Measurements from ENCODE around the gene GNG8.

DNA sequence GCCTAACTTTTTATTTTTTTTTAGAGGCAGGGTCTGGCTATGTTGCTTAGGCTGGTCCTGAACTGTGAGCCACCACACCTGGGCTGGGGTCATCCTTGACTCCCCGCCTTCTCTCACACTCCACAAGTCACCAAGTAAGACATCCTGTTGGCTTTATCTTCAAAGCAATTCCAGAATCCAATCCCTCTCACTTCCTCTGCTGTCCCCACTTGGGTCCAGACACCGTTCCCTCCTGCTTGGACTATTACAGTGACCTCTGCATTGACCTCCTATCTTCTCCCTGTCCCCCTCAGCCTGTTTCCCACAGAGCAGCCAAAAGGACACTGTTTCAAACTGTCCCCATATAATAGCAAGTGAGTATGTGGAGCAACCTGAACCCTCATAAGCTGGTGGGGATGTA, 4.7 kb upstream of the GNG8 start:
- TF ChIP-seq, protein P1, sequence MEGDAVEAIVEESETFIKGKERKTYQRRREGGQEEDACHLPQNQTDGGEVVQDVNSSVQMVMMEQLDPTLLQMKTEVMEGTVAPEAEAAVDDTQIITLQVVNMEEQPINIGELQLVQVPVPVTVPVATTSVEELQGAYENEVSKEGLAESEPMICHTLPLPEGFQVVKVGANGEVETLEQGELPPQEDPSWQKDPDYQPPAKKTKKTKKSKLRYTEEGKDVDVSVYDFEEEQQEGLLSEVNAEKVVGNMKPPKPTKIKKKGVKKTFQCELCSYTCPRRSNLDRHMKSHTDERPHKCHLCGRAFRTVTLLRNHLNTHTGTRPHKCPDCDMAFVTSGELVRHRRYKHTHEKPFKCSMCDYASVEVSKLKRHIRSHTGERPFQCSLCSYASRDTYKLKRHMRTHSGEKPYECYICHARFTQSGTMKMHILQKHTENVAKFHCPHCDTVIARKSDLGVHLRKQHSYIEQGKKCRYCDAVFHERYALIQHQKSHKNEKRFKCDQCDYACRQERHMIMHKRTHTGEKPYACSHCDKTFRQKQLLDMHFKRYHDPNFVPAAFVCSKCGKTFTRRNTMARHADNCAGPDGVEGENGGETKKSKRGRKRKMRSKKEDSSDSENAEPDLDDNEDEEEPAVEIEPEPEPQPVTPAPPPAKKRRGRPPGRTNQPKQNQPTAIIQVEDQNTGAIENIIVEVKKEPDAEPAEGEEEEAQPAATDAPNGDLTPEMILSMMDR (IDR thresholded peaks at IDR 0.05) = no peak
- no peak for TF ChIP-seq EP300 (IDR thresholded peaks at IDR 0.05)
